ENCODE measurements around the gene ETV6.

GRCh38 chr12:11888029-11888428 lies 238.6 kb downstream of the ETV6 start:
- TF ChIP-seq KLF16 (IDR thresholded peaks at IDR 0.05), result no peak
- TF ChIP-seq HMGXB4 (CRISPR knock-in tag; IDR thresholded peaks at IDR 0.05), result no peak
- TF ChIP-seq ZNF830 (CRISPR knock-in tag; IDR thresholded peaks at IDR 0.05), result no peak
- no peak for TF ChIP-seq PHF21A (IDR thresholded peaks at IDR 0.05; ENCODE audit: borderline replicate concordance, low read depth)
- TF ChIP-seq REST (IDR thresholded peaks at IDR 0.05; ENCODE audit: borderline replicate concordance), result no peak
- TF ChIP-seq REST (CRISPR knock-in tag; IDR thresholded peaks at IDR 0.05; ENCODE audit: low read depth), result no peak
- TF ChIP-seq DNMT1 (IDR thresholded peaks at IDR 0.05), result no peak
- TF ChIP-seq TGIF2 (CRISPR knock-in tag; IDR thresholded peaks at IDR 0.05), result no peak
